Measurements from ENCODE around the gene LTBP1.

GRCh38 chr2:33256162-33256755, 309.5 kb downstream of the LTBP1 start:
- TF ChIP-seq CTCF (conservative IDR thresholded peaks at IDR 0.05 in 1 of 2, IDR thresholded peaks at IDR 0.05 in 1 of 2; ENCODE audit: extremely low read depth in 1 of 2, insufficient read depth in 1 of 2, low read depth in 1 of 2, low read length in 2 of 2) (no peak), EZH2 (IDR thresholded peaks at IDR 0.05; ENCODE audit: borderline replicate concordance, low read length) (no peak)
